Common myeloid progenitor, CD34-positive (primary cell): ENCODE results near the gene BCL6.
"Not testable (repeated sequence)": the region's sequence is repeated elsewhere in the genome, so short reads cannot be mapped to it uniquely, and the experiment has no call there.

Experiments
- CTCF ChIA-PET: fragments of 350-600 bp; sonication (Branson Sonifier 250); formaldehyde crosslinking; loops from one replicate; lab custom pipeline; 2021; ENCODE audit warnings: antibody characterized with exemption; lab: Charles Lee
- POLR2A ChIA-PET: fragments of 350-600 bp; sonication (Branson Sonifier 250); formaldehyde crosslinking; loops from one replicate; lab custom pipeline; 2021; ENCODE audit warnings: antibody characterized with exemption; lab: Charles Lee
- DNase-seq, 3 donors: peaks; one replicate each; pipeline versions ENCODE4 v3.0.0 to v3.0.0-alpha.2; 2013
- H3K27ac ChIP-seq, 2 experiments: 1 replicate in 1 of 2; 2 replicates in 1 of 2; pipeline ENCODE4 v1.7.0; 2013; ENCODE audit warnings: inconsistent platforms in 2 of 2, low read length in 2 of 2, mild to moderate bottlenecking in 2 of 2, low read depth in 1 of 2, moderate library complexity in 1 of 2; ENCODE audit not compliant: severe bottlenecking in 2 of 2, insufficient read depth in 1 of 2, poor library complexity in 1 of 2
- H3K27me3 ChIP-seq, 5 experiments: replicated peaks in 2 of 5; 1 replicate in 3 of 5; 2 replicates in 2 of 5; pipeline versions ENCODE4 v1.6.1 to v1.7.0; 2013; ENCODE audit warnings: low read length in 4 of 5, mild to moderate bottlenecking in 2 of 5, moderate library complexity in 2 of 5, inconsistent platforms in 1 of 5; ENCODE audit not compliant: insufficient read depth in 5 of 5, control insufficient read depth in 4 of 5
- H3K36me3 ChIP-seq, 4 experiments: 1 replicate in 2 of 4; 2 replicates in 2 of 4; pipeline versions ENCODE4 v1.6.1 to v1.7.0; 2013; ENCODE audit warnings: low read length in 3 of 4, control low read depth in 1 of 4, mild to moderate bottlenecking in 1 of 4; ENCODE audit not compliant: control insufficient read depth in 4 of 4, insufficient read depth in 4 of 4
- H3K4me1 ChIP-seq, 4 experiments: 1 replicate in 3 of 4; 2 replicates in 1 of 4; pipeline versions ENCODE4 v1.6.1 to v1.7.1; 2013; ENCODE audit warnings: low read length in 3 of 4, mild to moderate bottlenecking in 3 of 4, control low read depth in 1 of 4, inconsistent platforms in 1 of 4, moderate library complexity in 1 of 4; ENCODE audit not compliant: control insufficient read depth in 4 of 4, insufficient read depth in 4 of 4; ENCODE audit errors: control extremely low read depth in 1 of 4
- H3K4me3 ChIP-seq, 7 experiments: 1 replicate in 4 of 7; 2 replicates in 3 of 7; pipeline versions ENCODE4 v1.5.1 to v1.7.0; 2013; ENCODE audit warnings: mild to moderate bottlenecking in 7 of 7, low read length in 6 of 7, moderate library complexity in 6 of 7, inconsistent platforms in 2 of 7, low read depth in 2 of 7, control low read depth in 1 of 7; ENCODE audit not compliant: insufficient read depth in 4 of 7, control insufficient read depth in 1 of 7; ENCODE audit errors: extremely low read depth in 1 of 7
- H3K9me3 ChIP-seq, 5 experiments: 1 replicate in 4 of 5; 2 replicates in 1 of 5; pipeline versions ENCODE4 v1.6.1 to v1.7.1; 2013; ENCODE audit warnings: low read length in 4 of 5, mild to moderate bottlenecking in 2 of 5, inconsistent platforms in 1 of 5, low read depth in 1 of 5, moderate library complexity in 1 of 5; ENCODE audit not compliant: control insufficient read depth in 4 of 5, insufficient read depth in 2 of 5; ENCODE audit errors: control extremely low read depth in 1 of 5
- WGBS: methylation state at CpG from one replicate; pipeline ENCODE4 v1.1.5; 2013; ENCODE audit not compliant: insufficient coverage; 5-methylcytosine and 5-hydroxymethylcytosine counted together

Gene BCL6

GRCh38 chr3:187684444-187684843, 60.8 kb downstream of the BCL6 start:
- H3K27me3 ChIP-seq = peaks cover 0 to 3% (median 1%) of the 10 kb centered on the region in 5 experiments
- CTCF ChIA-PET = interaction anchor here (1.4 to 14.6 kb wide), 3 partner anchors 9 to 360 kb away, joined by 3 to 376 read pairs (median 43); partner anchors contain the start of gene SST
- no peak for DNase-seq
- no peaks in the 10 kb centered on the region for H3K4me1 ChIP-seq
- no peak overlapping the region for H3K4me3 ChIP-seq
- WGBS = no CpG with 5 or more reads among the region's 1 CpG
- no peak overlapping the region for H3K27ac ChIP-seq
- POLR2A ChIA-PET = no interaction called here
- peaks cover 0 to 10% (median 0%) of the 10 kb centered on the region in 5 experiments for H3K9me3 ChIP-seq
- H3K36me3 ChIP-seq = no peaks in the 10 kb centered on the region

- CTCF ChIA-PET = interaction anchor here (0.8 to 14.6 kb wide), 11 partner anchors 11 to 463 kb away, joined by 3 to 376 read pairs (median 4); partner anchors contain the start of gene SST
- WGBS = 93% methylated on average over 5 of the region's 11 CpGs
- H3K9me3 ChIP-seq = peaks cover 0 to 10% (median 0%) of the 10 kb centered on the region in 5 experiments
- DNase-seq, H3K36me3 ChIP-seq, H3K4me1 ChIP-seq, H3K27me3 ChIP-seq, H3K27ac ChIP-seq, POLR2A ChIA-PET, H3K4me3 ChIP-seq: not testable (repeated sequence)
Observed at GRCh38 chr3:187681756-187682155, 63.5 kb downstream of the BCL6 start.

GRCh38 chr3:187679638-187680396, 65.5 kb downstream of the BCL6 start:
- H3K9me3 ChIP-seq = peaks cover 0 to 3% (median 0%) of the 10 kb centered on the region in 5 experiments
- H3K4me3 ChIP-seq = no peak overlapping the region
- DNase-seq = peak; percentile 57 to 71 (median 61)
- no peaks in the 10 kb centered on the region for H3K4me1 ChIP-seq
- 20% methylated on average over 5 of the region's 7 CpGs for WGBS
- no peak overlapping the region for H3K27ac ChIP-seq
- peaks cover 2 to 10% (median 4%) of the 10 kb centered on the region in 5 experiments for H3K27me3 ChIP-seq
- no peaks in the 10 kb centered on the region for H3K36me3 ChIP-seq
- ChIA-PET POLR2A (no interaction called here), CTCF (interaction anchor here (0.8 to 14.6 kb wide), 33 partner anchors 9 to 1477 kb away, joined by 3 to 376 read pairs (median 5); partner anchors contain the start of genes RTP2 and SST)

GRCh38 chr3:187678726-187679268, 66.5 kb downstream of the BCL6 start:
- no peak overlapping the region for H3K27ac ChIP-seq
- H3K9me3 ChIP-seq = no peaks in the 10 kb centered on the region
- H3K4me3 ChIP-seq = no peak overlapping the region
- 25% methylated on average over 5 of the region's 5 CpGs for WGBS
- H3K27me3 ChIP-seq = peaks cover 5 to 15% (median 9%) of the 10 kb centered on the region in 5 experiments
- CTCF ChIA-PET = interaction anchor here (0.8 to 14.6 kb wide), 28 partner anchors 9 to 1277 kb away, joined by 3 to 376 read pairs (median 5); partner anchors contain the start of genes RTP2 and SST
- no peaks in the 10 kb centered on the region for H3K36me3 ChIP-seq
- DNase-seq = peak; percentile 57 to 77 (median 73)
- H3K4me1 ChIP-seq = no peaks in the 10 kb centered on the region
- POLR2A ChIA-PET = no interaction called here

- H3K4me3 ChIP-seq = no peak overlapping the region
- ChIA-PET POLR2A (interaction anchor here (0.6 kb wide), 3 partner anchors 40 to 423 kb away, joined by 3 to 4 read pairs (median 3); no protein-coding TSS in a partner anchor), CTCF (interaction anchor here (1.0 to 14.6 kb wide), 6 partner anchors 11 to 459 kb away, joined by 3 to 376 read pairs (median 15); no protein-coding TSS in a partner anchor)
- no peak for DNase-seq
- H3K27me3 ChIP-seq = peaks cover 9 to 22% (median 14%) of the 10 kb centered on the region in 5 experiments
- no peaks in the 10 kb centered on the region for H3K9me3 ChIP-seq
- H3K27ac ChIP-seq = no peak overlapping the region
- no peaks in the 10 kb centered on the region for H3K36me3 ChIP-seq
- no peaks in the 10 kb centered on the region for H3K4me1 ChIP-seq
- 75% methylated on average over 1 of the region's 1 CpG for WGBS
Observed at GRCh38 chr3:187677604-187678003, 67.7 kb downstream of the BCL6 start.

- CTCF ChIA-PET = interaction anchor here (0.9 to 6.4 kb wide), 3 partner anchors 8 to 457 kb away, joined by 3 to 43 read pairs (median 4); no protein-coding TSS in a partner anchor
- WGBS = no CpG with 5 or more reads among the region's 3 CpGs
- POLR2A ChIA-PET = no interaction called here
- H3K27me3 ChIP-seq = peaks cover 15 to 58% (median 31%) of the 10 kb centered on the region in 5 experiments
- H3K9me3 ChIP-seq = peaks cover 0 to 3% (median 0%) of the 10 kb centered on the region in 5 experiments
- no peak overlapping the region for H3K4me3 ChIP-seq
- no peaks in the 10 kb centered on the region for H3K36me3 ChIP-seq
- no peak overlapping the region for H3K27ac ChIP-seq
- no peaks in the 10 kb centered on the region for H3K4me1 ChIP-seq
- no peak for DNase-seq
Observed at GRCh38 chr3:187673012-187673411, 72.3 kb downstream of the BCL6 start.
